SKM-1 (cell line): ENCODE data around the gene CTU1.

Experiments used
- DNase-seq: peaks from one replicate; lab custom pipeline; 2025; ENCODE audit not compliant: unreplicated experiment; lab: John Stamatoyannopoulos, UW

CTU1 gene

GRCh38 chr19:51135004-51135403 is 26.8 kb upstream of the CTU1 start:
- no peak for DNase-seq

- no peak for DNase-seq
Measured at GRCh38 chr19:51131780-51132680, 23.8 kb upstream of the CTU1 start.

- DNase-seq: no peak
Measured at GRCh38 chr19:51129716-51130115, 21.5 kb upstream of the CTU1 start.

- DNase-seq: no peak
Measured at GRCh38 chr19:51128227-51128626, 20.0 kb upstream of the CTU1 start.

GRCh38 chr19:51127755-51128154 is 19.5 kb upstream of the CTU1 start:
- peak; percentile 32 for DNase-seq

- DNase-seq: no peak
Measured at GRCh38 chr19:51127032-51127431, 18.8 kb upstream of the CTU1 start.

GRCh38 chr19:51125421-51126075 is 17.3 kb upstream of the CTU1 start:
- DNase-seq: no peak

- DNase-seq: no peak
Measured at GRCh38 chr19:51124729-51125128, 16.5 kb upstream of the CTU1 start, which contains the start of gene SIGLEC9. SIGLEC9 (plus strand) TSS chr19:51124906; CDS start chr19:51124975, 69 bp downstream.

GRCh38 chr19:51124216-51124615 is 16.0 kb upstream of the CTU1 start:
- no peak for DNase-seq

- no peak for DNase-seq
Measured at GRCh38 chr19:51123802-51124201, 15.6 kb upstream of the CTU1 start.

- DNase-seq: peak; percentile 33
Measured at GRCh38 chr19:51123381-51123800, 15.2 kb upstream of the CTU1 start.

- DNase-seq: no peak
Measured at GRCh38 chr19:51122112-51122981, 14.1 kb upstream of the CTU1 start.

GRCh38 chr19:51121257-51121656 is 13.0 kb upstream of the CTU1 start:
- DNase-seq: no peak

GRCh38 chr19:51120160-51120559 is 12.0 kb upstream of the CTU1 start:
- DNase-seq: no peak

GRCh38 chr19:51119611-51120010 is 11.4 kb upstream of the CTU1 start:
- DNase-seq: no peak

GRCh38 chr19:51119101-51119500 is 10.9 kb upstream of the CTU1 start:
- no peak for DNase-seq

- no peak for DNase-seq
Measured at GRCh38 chr19:51116736-51117286, 8.6 kb upstream of the CTU1 start.

GRCh38 chr19:51114087-51114729 is 6.0 kb upstream of the CTU1 start:
- no peak for DNase-seq

GRCh38 chr19:51111606-51112005 is 3.4 kb upstream of the CTU1 start:
- DNase-seq: no peak

GRCh38 chr19:51110666-51110971 is 2.4 kb upstream of the CTU1 start:
- DNase-seq: no peak

GRCh38 chr19:51108805-51109146 is 567 bp upstream of the CTU1 start:
- DNase-seq: no peak
